ENCODE data around the gene HAND2.

GRCh38 chr4:173536808-173537429 is 6.9 kb upstream of the HAND2 start:
- TF ChIP-seq POLR2AphosphoS5 (IDR thresholded peaks at IDR 0.05; ENCODE audit: low read depth, low read length) = no peak
- no peak for TF ChIP-seq SIN3A (IDR thresholded peaks at IDR 0.05; ENCODE audit: borderline replicate concordance, insufficient read depth, low read length)
- TF ChIP-seq TAF1 (IDR thresholded peaks at IDR 0.05; ENCODE audit: borderline replicate concordance, insufficient read depth, low read length) = no peak
- TF ChIP-seq FOXP2 (optimal IDR thresholded peaks at IDR 0.05; ENCODE audit: borderline replicate concordance, extremely low read depth, extremely low read length, insufficient read depth) = no peak

All from PFSK-1 (cell line).